ENCODE measurements around the gene CCDC47. TPM values are rescaled to one million over a fixed set of nuclear protein-coding genes. Genes with fewer than 3 reads are reported as not detected.

Gene CCDC47
- total and polyA plus RNA-seq, 2 experiments from 2014 or later, result 38.5 to 61.9 TPM

DNA sequence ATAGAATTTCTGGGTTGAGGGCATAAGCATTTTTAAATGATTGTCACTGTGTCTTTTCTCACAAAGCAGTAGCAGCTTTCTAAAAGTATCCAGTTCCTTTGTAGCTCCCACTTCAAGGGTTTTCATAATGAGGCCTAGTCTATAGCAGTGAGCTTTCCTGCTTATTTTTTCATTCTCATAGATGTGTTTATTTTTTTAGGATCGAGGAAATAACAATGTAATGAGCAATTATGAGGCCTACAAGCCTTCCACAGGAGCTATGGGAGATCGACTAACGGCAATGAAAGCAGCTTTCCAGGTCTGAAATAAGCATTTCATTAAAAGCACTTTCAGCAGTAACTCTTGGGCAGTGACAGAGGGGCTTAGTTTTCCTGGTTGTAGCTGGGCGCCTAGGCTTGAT is 43.3 kb upstream of the CCDC47 start:
- peaks cover 12% of the 10 kb centered on the region for H3K27me3 Mint-ChIP-seq (ENCODE audit: insufficient read depth, low read depth, poor library complexity)
- peaks cover 100% of the 10 kb centered on the region for H3K36me3 Mint-ChIP-seq (ENCODE audit: low read depth)
- H3K9me3 Mint-ChIP-seq, result no peaks in the 10 kb centered on the region
- no peak overlapping the region for H3K4me3 ChIP-seq
- no peak overlapping the region for H3K4me2 ChIP-seq
- no peak overlapping the region; the same call in 1 of the 2 replicates for H3K27ac ChIP-seq (ENCODE audit: low read depth)
- H3K36me3 ChIP-seq (ENCODE audit: insufficient read depth), result peaks cover 84% of the 10 kb centered on the region
- TF ChIP-seq, protein P1, sequence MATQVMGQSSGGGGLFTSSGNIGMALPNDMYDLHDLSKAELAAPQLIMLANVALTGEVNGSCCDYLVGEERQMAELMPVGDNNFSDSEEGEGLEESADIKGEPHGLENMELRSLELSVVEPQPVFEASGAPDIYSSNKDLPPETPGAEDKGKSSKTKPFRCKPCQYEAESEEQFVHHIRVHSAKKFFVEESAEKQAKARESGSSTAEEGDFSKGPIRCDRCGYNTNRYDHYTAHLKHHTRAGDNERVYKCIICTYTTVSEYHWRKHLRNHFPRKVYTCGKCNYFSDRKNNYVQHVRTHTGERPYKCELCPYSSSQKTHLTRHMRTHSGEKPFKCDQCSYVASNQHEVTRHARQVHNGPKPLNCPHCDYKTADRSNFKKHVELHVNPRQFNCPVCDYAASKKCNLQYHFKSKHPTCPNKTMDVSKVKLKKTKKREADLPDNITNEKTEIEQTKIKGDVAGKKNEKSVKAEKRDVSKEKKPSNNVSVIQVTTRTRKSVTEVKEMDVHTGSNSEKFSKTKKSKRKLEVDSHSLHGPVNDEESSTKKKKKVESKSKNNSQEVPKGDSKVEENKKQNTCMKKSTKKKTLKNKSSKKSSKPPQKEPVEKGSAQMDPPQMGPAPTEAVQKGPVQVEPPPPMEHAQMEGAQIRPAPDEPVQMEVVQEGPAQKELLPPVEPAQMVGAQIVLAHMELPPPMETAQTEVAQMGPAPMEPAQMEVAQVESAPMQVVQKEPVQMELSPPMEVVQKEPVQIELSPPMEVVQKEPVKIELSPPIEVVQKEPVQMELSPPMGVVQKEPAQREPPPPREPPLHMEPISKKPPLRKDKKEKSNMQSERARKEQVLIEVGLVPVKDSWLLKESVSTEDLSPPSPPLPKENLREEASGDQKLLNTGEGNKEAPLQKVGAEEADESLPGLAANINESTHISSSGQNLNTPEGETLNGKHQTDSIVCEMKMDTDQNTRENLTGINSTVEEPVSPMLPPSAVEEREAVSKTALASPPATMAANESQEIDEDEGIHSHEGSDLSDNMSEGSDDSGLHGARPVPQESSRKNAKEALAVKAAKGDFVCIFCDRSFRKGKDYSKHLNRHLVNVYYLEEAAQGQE (IDR thresholded peaks at IDR 0.05; ENCODE audit: unreplicated experiment), result no peak
- no peak for TF ChIP-seq ZNF114 (CRISPR knock-in tag; IDR thresholded peaks at IDR 0.05)
- no peak for TF ChIP-seq EZH2 (IDR thresholded peaks at IDR 0.05; ENCODE audit: low read depth, unreplicated experiment)
- TF ChIP-seq, protein P2, sequence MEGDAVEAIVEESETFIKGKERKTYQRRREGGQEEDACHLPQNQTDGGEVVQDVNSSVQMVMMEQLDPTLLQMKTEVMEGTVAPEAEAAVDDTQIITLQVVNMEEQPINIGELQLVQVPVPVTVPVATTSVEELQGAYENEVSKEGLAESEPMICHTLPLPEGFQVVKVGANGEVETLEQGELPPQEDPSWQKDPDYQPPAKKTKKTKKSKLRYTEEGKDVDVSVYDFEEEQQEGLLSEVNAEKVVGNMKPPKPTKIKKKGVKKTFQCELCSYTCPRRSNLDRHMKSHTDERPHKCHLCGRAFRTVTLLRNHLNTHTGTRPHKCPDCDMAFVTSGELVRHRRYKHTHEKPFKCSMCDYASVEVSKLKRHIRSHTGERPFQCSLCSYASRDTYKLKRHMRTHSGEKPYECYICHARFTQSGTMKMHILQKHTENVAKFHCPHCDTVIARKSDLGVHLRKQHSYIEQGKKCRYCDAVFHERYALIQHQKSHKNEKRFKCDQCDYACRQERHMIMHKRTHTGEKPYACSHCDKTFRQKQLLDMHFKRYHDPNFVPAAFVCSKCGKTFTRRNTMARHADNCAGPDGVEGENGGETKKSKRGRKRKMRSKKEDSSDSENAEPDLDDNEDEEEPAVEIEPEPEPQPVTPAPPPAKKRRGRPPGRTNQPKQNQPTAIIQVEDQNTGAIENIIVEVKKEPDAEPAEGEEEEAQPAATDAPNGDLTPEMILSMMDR (conservative IDR thresholded peaks at IDR 0.05; ENCODE audit: low read depth in 2 of 2), result no peak
- no peak for TF ChIP-seq CREB1 (CRISPR knock-in tag; IDR thresholded peaks at IDR 0.05; ENCODE audit: low read depth)
- no peak for TF ChIP-seq POLR2AphosphoS5 (IDR thresholded peaks at IDR 0.05; ENCODE audit: low read depth)
- TF ChIP-seq, protein P3, sequence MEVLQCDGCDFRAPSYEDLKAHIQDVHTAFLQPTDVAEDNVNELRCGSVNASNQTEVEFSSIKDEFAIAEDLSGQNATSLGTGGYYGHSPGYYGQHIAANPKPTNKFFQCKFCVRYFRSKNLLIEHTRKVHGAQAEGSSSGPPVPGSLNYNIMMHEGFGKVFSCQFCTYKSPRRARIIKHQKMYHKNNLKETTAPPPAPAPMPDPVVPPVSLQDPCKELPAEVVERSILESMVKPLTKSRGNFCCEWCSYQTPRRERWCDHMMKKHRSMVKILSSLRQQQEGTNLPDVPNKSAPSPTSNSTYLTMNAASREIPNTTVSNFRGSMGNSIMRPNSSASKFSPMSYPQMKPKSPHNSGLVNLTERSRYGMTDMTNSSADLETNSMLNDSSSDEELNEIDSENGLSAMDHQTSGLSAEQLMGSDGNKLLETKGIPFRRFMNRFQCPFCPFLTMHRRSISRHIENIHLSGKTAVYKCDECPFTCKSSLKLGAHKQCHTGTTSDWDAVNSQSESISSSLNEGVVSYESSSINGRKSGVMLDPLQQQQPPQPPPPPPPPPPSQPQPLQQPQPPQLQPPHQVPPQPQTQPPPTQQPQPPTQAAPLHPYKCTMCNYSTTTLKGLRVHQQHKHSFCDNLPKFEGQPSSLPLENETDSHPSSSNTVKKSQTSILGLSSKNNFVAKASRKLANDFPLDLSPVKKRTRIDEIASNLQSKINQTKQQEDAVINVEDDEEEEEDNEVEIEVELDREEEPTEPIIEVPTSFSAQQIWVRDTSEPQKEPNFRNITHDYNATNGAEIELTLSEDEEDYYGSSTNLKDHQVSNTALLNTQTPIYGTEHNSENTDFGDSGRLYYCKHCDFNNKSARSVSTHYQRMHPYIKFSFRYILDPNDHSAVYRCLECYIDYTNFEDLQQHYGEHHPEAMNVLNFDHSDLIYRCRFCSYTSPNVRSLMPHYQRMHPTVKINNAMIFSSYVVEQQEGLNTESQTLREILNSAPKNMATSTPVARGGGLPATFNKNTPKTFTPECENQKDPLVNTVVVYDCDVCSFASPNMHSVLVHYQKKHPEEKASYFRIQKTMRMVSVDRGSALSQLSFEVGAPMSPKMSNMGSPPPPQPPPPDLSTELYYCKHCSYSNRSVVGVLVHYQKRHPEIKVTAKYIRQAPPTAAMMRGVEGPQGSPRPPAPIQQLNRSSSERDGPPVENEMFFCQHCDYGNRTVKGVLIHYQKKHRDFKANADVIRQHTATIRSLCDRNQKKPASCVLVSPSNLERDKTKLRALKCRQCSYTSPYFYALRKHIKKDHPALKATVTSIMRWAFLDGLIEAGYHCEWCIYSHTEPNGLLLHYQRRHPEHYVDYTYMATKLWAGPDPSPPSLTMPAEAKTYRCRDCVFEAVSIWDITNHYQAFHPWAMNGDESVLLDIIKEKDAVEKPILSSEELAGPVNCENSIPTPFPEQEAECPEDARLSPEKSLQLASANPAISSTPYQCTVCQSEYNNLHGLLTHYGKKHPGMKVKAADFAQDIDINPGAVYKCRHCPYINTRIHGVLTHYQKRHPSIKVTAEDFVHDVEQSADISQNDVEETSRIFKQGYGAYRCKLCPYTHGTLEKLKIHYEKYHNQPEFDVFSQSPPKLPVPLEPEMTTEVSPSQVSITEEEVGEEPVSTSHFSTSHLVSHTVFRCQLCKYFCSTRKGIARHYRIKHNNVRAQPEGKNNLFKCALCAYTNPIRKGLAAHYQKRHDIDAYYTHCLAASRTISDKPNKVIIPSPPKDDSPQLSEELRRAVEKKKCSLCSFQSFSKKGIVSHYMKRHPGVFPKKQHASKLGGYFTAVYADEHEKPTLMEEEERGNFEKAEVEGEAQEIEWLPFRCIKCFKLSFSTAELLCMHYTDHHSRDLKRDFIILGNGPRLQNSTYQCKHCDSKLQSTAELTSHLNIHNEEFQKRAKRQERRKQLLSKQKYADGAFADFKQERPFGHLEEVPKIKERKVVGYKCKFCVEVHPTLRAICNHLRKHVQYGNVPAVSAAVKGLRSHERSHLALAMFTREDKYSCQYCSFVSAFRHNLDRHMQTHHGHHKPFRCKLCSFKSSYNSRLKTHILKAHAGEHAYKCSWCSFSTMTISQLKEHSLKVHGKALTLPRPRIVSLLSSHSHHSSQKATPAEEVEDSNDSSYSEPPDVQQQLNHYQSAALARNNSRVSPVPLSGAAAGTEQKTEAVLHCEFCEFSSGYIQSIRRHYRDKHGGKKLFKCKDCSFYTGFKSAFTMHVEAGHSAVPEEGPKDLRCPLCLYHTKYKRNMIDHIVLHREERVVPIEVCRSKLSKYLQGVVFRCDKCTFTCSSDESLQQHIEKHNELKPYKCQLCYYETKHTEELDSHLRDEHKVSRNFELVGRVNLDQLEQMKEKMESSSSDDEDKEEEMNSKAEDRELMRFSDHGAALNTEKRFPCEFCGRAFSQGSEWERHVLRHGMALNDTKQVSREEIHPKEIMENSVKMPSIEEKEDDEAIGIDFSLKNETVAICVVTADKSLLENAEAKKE (CRISPR knock-in tag; IDR thresholded peaks at IDR 0.05), result no peak
- no peak for TF ChIP-seq EZH2phosphoT487 (IDR thresholded peaks at IDR 0.05; ENCODE audit: unreplicated experiment)
- no peak for TF ChIP-seq NANOG (IDR thresholded peaks at IDR 0.05; ENCODE audit: borderline replicate concordance)
- TF ChIP-seq ZNF331 (CRISPR knock-in tag; IDR thresholded peaks at IDR 0.05; ENCODE audit: low read depth), result no peak
- TF ChIP-seq, protein P4, sequence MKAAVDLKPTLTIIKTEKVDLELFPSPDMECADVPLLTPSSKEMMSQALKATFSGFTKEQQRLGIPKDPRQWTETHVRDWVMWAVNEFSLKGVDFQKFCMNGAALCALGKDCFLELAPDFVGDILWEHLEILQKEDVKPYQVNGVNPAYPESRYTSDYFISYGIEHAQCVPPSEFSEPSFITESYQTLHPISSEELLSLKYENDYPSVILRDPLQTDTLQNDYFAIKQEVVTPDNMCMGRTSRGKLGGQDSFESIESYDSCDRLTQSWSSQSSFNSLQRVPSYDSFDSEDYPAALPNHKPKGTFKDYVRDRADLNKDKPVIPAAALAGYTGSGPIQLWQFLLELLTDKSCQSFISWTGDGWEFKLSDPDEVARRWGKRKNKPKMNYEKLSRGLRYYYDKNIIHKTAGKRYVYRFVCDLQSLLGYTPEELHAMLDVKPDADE (IDR thresholded peaks at IDR 0.05), result no peak
- no peak for TF ChIP-seq STAT1 (IDR thresholded peaks at IDR 0.05; ENCODE audit: unreplicated experiment)
- TF ChIP-seq JUNB (IDR thresholded peaks at IDR 0.05; ENCODE audit: unreplicated experiment), result no peak
- DNase-seq (ENCODE audit: low spot score), result no peak
- no peaks in the 10 kb centered on the region for H3K9me2 ChIP-seq (ENCODE audit: insufficient read depth)
- H3K4me1 Mint-ChIP-seq, result no peaks in the 10 kb centered on the region
- H3K4me3 Mint-ChIP-seq, result no peak overlapping the region
- no peak overlapping the region for H3K27ac Mint-ChIP-seq
- H2AFZ ChIP-seq, result no peak overlapping the region
- H3K4me1 ChIP-seq (ENCODE audit: insufficient read depth), result no peaks in the 10 kb centered on the region
- H3K27me3 ChIP-seq (ENCODE audit: insufficient read depth), result no peaks in the 10 kb centered on the region
- peaks cover 49% of the 10 kb centered on the region for H3F3A ChIP-seq (replicated peaks; ENCODE audit: low read depth)
- no peaks in the 10 kb centered on the region for H3K79me2 ChIP-seq (replicated peaks; ENCODE audit: insufficient read depth)
- H4K20me1 ChIP-seq (replicated peaks; ENCODE audit: insufficient read depth), result peaks cover 65% of the 10 kb centered on the region
- no peak for ATAC-seq

All from GM23338 (cell line).